Tibial artery (tissue), 4 donors: ENCODE measurements around the gene TLCD3B.
A peak's percentile ranks its signal among the peaks of the same experiment; 100 is the strongest.

Source experiments
- DNase-seq, 2 donors: peaks; one replicate each; pipeline ENCODE4 v3.0.0-alpha.2; 2019
- H3K27ac ChIP-seq, 2 donors: fragments of 200-600 bp; sonication (generic) in 1 of 2; 1 replicate in 1 of 2; 2 replicates in 1 of 2; pipeline ENCODE4 v1.5.1; 2018 to 2019; ENCODE audit warnings: mild to moderate bottlenecking in 1 of 2
- H3K27me3 ChIP-seq, 2 donors: fragments of 200-600 bp; sonication (generic) in 1 of 2; one replicate each; pipeline versions ENCODE4 v1.5.1 to v1.6.0; 2016 to 2019
- H3K36me3 ChIP-seq, 3 donors: fragments of 200-600 bp; sonication (generic) in 2 of 3; one replicate each; pipeline ENCODE4 v1.5.1; 2016 to 2019; ENCODE audit warnings: mild to moderate bottlenecking in 2 of 3
- H3K4me1 ChIP-seq, 4 donors: fragments of 200-600 bp; sonication (generic) in 2 of 4; 1 replicate in 3 of 4; 2 replicates in 1 of 4; pipeline ENCODE4 v1.5.1; 2016 to 2019
- H3K4me3 ChIP-seq, 2 donors: fragments of 200-600 bp; sonication (generic) in 1 of 2; 1 replicate in 1 of 2; 2 replicates in 1 of 2; pipeline ENCODE4 v1.5.1; 2018 to 2019; ENCODE audit warnings: mild to moderate bottlenecking in 2 of 2
- H3K9me3 ChIP-seq, 3 donors: fragments of 200-600 bp; sonication (generic) in 1 of 3; one replicate each; pipeline ENCODE4 v1.5.1; 2016 to 2019
- CTCF ChIP-seq, 2 experiments: fragments of 200-600 bp in 1 of 2; fragments of 450-650 bp in 1 of 2; IDR thresholded peaks; one replicate each; pipeline ENCODE4 v1.5.1; 2017 to 2019; ENCODE audit warnings: antibody characterized with exemption in 2 of 2, mild to moderate bottlenecking in 1 of 2, moderate library complexity in 1 of 2
- intact Hi-C: fragments of 100-400 bp; cut with DNase I; formaldehyde crosslinking; loops from one replicate; pipeline ENCODE4 v1.15.0; 2023; ENCODE audit warnings: low total_unique reads

Gene TLCD3B

GRCh38 chr16:30063893-30064728, 33.0 kb upstream of the TLCD3B start:
- H3K27ac ChIP-seq, result peak overlapping the region; percentile 96 to 97
- no peaks in the 10 kb centered on the region for H3K9me3 ChIP-seq
- TF ChIP-seq CTCF (IDR thresholded peaks at IDR 0.05), result peak; percentile 31 to 33
- peak overlapping the region; percentile 98 to 99 for H3K4me3 ChIP-seq
- no peaks in the 10 kb centered on the region for H3K27me3 ChIP-seq
- peaks cover 0 to 54% (median 40%) of the 10 kb centered on the region in 4 donors for H3K4me1 ChIP-seq
- intact Hi-C loops, result no loop called here
- H3K36me3 ChIP-seq, result peaks cover 22 to 26% (median 22%) of the 10 kb centered on the region in 3 donors
- DNase-seq, result peak; percentile 88 to 92

GRCh38 chr16:30063278-30063892, 32.3 kb upstream of the TLCD3B start:
- no peaks in the 10 kb centered on the region for H3K27me3 ChIP-seq
- TF ChIP-seq CTCF (IDR thresholded peaks at IDR 0.05), result no peak
- intact Hi-C loops, result no loop called here

GRCh38 chr16:30060836-30061554, 29.9 kb upstream of the TLCD3B start:
- Histone ChIP-seq H3K36me3 (no peaks in the 10 kb centered on the region), H3K4me1 (peaks cover 0 to 26% (median 14%) of the 10 kb centered on the region in 4 donors), H3K9me3 (no peaks in the 10 kb centered on the region), H3K27me3 (no peaks in the 10 kb centered on the region), H3K27ac (no peak overlapping the region), H3K4me3 (no peak overlapping the region)
- no peak for TF ChIP-seq CTCF (IDR thresholded peaks at IDR 0.05)
- intact Hi-C loops, result no loop called here
- DNase-seq, result no peak

More at GRCh38 chr16:30063278-30063892, 32.3 kb upstream of the TLCD3B start:
- peak overlapping the region; percentile 98 to 99 for H3K4me3 ChIP-seq
- peaks cover 0 to 48% (median 32%) of the 10 kb centered on the region in 4 donors for H3K4me1 ChIP-seq
- H3K9me3 ChIP-seq, result no peaks in the 10 kb centered on the region
- H3K36me3 ChIP-seq, result peaks cover 15 to 18% (median 15%) of the 10 kb centered on the region in 3 donors
- H3K27ac ChIP-seq, result peak overlapping the region; percentile 96 to 97
- no peak for DNase-seq

GRCh38 chr16:30060346-30060745, 29.3 kb upstream of the TLCD3B start:
- no peak for DNase-seq
- Histone ChIP-seq H3K36me3 (no peaks in the 10 kb centered on the region), H3K27ac (no peak overlapping the region), H3K4me3 (no peak overlapping the region), H3K27me3 (no peaks in the 10 kb centered on the region), H3K9me3 (no peaks in the 10 kb centered on the region), H3K4me1 (peaks cover 0 to 27% (median 14%) of the 10 kb centered on the region in 4 donors)
- intact Hi-C loops, result no loop called here
- TF ChIP-seq CTCF (IDR thresholded peaks at IDR 0.05), result no peak

GRCh38 chr16:30054959-30055553, 24.0 kb upstream of the TLCD3B start:
- Histone ChIP-seq H3K27ac (no peak overlapping the region), H3K9me3 (no peaks in the 10 kb centered on the region), H3K36me3 (no peaks in the 10 kb centered on the region), H3K4me3 (no peak overlapping the region), H3K27me3 (no peaks in the 10 kb centered on the region), H3K4me1 (peaks cover 0 to 33% (median 14%) of the 10 kb centered on the region in 4 donors)
- intact Hi-C loops, result no loop called here
- TF ChIP-seq CTCF (IDR thresholded peaks at IDR 0.05), result peak in 1 of 2 experiments; percentile 6
- DNase-seq, result no peak
